Naive thymus-derived CD4-positive, alpha-beta T cell (primary cell): ENCODE results near the gene SUGCT. TPM values are rescaled to one million over a fixed set of nuclear protein-coding genes. Genes with fewer than 3 reads are reported as not detected.

Source experiments
- ATAC-seq: fragments of 150-1000 bp; cut with Tn5 transposase; 2 replicates; pipeline ENCODE4 v1.10.0; 2021; ENCODE audit warnings: mild to moderate bottlenecking, moderate library complexity
- CTCF ChIA-PET: fragments of 350-600 bp; sonication (Branson Sonifier 250); formaldehyde crosslinking; loops from one replicate; lab custom pipeline; 2021; ENCODE audit warnings: antibody characterized with exemption; lab: Charles Lee
- POLR2A ChIA-PET: fragments of 350-600 bp; sonication (Branson Sonifier 250); formaldehyde crosslinking; loops from one replicate; lab custom pipeline; 2021; ENCODE audit warnings: antibody characterized with exemption, inconsistent platforms; lab: Charles Lee
- DNase-seq, 9 donors: peaks; one replicate each; pipeline versions ENCODE4 v3.0.0 to v3.0.0-alpha.2; 2020 to 2022; ENCODE audit warnings: mixed read lengths in 1 of 9
- H3K27ac ChIP-seq: one replicate; pipeline ENCODE4 v1.7.0; 2013; ENCODE audit warnings: mild to moderate bottlenecking, low read depth, low read length, moderate library complexity
- H3K27me3 ChIP-seq, 2 donors: one replicate each; pipeline ENCODE4 v1.7.0; 2013; ENCODE audit warnings: low read length in 2 of 2, mild to moderate bottlenecking in 2 of 2, moderate library complexity in 2 of 2; ENCODE audit not compliant: control insufficient read depth in 2 of 2, insufficient read depth in 2 of 2
- H3K36me3 ChIP-seq, 3 experiments: 1 replicate in 2 of 3; 2 replicates in 1 of 3; pipeline ENCODE4 v1.7.0; 2013; ENCODE audit warnings: low read length in 3 of 3, mild to moderate bottlenecking in 3 of 3, moderate library complexity in 1 of 3; ENCODE audit not compliant: insufficient read depth in 3 of 3, control insufficient read depth in 2 of 3
- H3K4me1 ChIP-seq, 2 donors: one replicate each; pipeline ENCODE4 v1.7.0; 2013; ENCODE audit warnings: low read length in 2 of 2, mild to moderate bottlenecking in 2 of 2, moderate library complexity in 1 of 2; ENCODE audit not compliant: control insufficient read depth in 2 of 2, insufficient read depth in 2 of 2
- H3K4me3 ChIP-seq: 2 replicates; pipeline ENCODE4 v1.7.0; 2013; ENCODE audit warnings: mild to moderate bottlenecking, low read length
- H3K9me3 ChIP-seq, 3 experiments: 1 replicate in 2 of 3; 2 replicates in 1 of 3; pipeline ENCODE4 v1.7.0; 2013; ENCODE audit warnings: low read length in 3 of 3; ENCODE audit not compliant: control insufficient read depth in 2 of 3
- H3K27ac Mint-ChIP-seq, 9 donors: one replicate each; pipeline ENCODE4 v1.8.0; 2020 to 2022; ENCODE audit warnings: mixed read lengths in 9 of 9, mild to moderate bottlenecking in 8 of 9, moderate library complexity in 5 of 9, inconsistent platforms in 2 of 9
- H3K27me3 Mint-ChIP-seq, 5 donors: one replicate each; pipeline ENCODE4 v1.8.0; 2021 to 2022; ENCODE audit warnings: mixed read lengths in 5 of 5, mild to moderate bottlenecking in 1 of 5
- H3K36me3 Mint-ChIP-seq, 5 donors: one replicate each; pipeline ENCODE4 v1.8.0; 2020 to 2022; ENCODE audit warnings: mixed read lengths in 5 of 5, mild to moderate bottlenecking in 3 of 5, inconsistent platforms in 1 of 5
- H3K4me1 Mint-ChIP-seq, 7 donors: one replicate each; pipeline ENCODE4 v1.8.0; 2020 to 2022; ENCODE audit warnings: mixed read lengths in 7 of 7, mild to moderate bottlenecking in 3 of 7, inconsistent platforms in 1 of 7
- H3K4me3 Mint-ChIP-seq, 10 donors: one replicate each; pipeline ENCODE4 v1.8.0; 2020 to 2022; ENCODE audit warnings: mild to moderate bottlenecking in 10 of 10, mixed read lengths in 10 of 10, moderate library complexity in 6 of 10, inconsistent platforms in 2 of 10
- H3K9me3 Mint-ChIP-seq, 11 donors: one replicate each; pipeline ENCODE4 v1.8.0; 2020 to 2022; ENCODE audit warnings: mixed read lengths in 11 of 11, mild to moderate bottlenecking in 4 of 11, inconsistent platforms in 1 of 11, moderate library complexity in 1 of 11
- intact Hi-C, 2 donors: fragments of 100-400 bp; cut with micrococcal nuclease; formaldehyde crosslinking; loops; one replicate each; pipeline ENCODE4 v1.15.1; 2023
- polyA plus RNA-seq, 2 donors: library from polyadenylated mRNA; unstranded; fragments of 300-500 nt; fragmentation: Illumina TruSeq; gene quantifications; one replicate each; pipeline ENCODE4 v1.2.3, GENCODE V29; 2021
- total RNA-seq, 6 experiments: library from RNA in 5 of 6; stranded (reverse) in 5 of 6; gene quantifications; 1 replicate in 5 of 6; 2 replicates in 1 of 6; pipeline ENCODE4 v1.2.3 and lab custom pipeline; 2021 to 2026

SUGCT gene
- total and polyA plus RNA-seq, 7 experiments from 2014 or later, result 0.95 to 2.7 (median 2.2) TPM; not detected in 1

DNA sequence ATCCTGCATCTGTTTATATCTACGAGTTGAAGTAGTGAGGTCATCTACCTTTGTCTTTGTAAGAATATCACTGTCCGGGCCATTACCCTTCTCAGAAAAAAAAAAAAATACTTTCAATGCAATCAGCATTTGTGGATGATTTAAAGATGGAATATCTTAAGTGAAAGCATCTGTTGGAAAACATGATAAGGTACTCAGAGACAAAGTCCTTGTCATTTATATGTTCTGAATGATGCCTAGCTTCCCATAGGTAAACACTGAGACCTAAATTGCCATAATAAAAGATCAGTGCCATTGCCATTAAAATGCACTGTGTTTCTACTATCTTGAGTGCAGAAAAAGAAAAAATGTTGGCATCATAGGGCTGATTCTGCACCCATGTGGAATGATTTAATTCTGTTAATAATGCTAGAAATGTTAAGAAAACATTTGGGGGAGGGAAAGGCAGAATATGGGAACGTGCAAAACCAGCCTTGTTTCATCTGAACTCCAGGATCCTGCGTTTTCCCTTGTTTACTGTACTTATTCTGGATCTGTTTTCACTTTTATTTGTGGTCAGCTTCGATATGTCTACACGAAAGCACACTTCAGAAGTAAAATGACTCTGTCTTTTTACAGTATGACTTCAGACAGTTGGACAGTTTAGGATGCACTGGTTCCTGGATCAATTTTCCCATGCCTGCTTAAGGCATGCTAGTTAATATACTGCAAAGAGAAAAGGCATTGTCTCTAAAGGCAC, 669.8 kb downstream of the SUGCT start:
- H3K36me3 Mint-ChIP-seq, result no peaks in the 10 kb centered on the region
- Histone ChIP-seq H3K4me1 (no peaks in the 10 kb centered on the region), H3K36me3 (no peaks in the 10 kb centered on the region), H3K9me3 (no peaks in the 10 kb centered on the region), H3K27ac (no peak overlapping the region), H3K4me3 (no peak overlapping the region), H3K27me3 (no peaks in the 10 kb centered on the region)
- CTCF ChIA-PET, result no interaction called here
- POLR2A ChIA-PET, result no interaction called here
- H3K9me3 Mint-ChIP-seq, result peaks cover 0 to 3% (median 0%) of the 10 kb centered on the region in 11 donors
- no peak for ATAC-seq
- no peaks in the 10 kb centered on the region for H3K4me1 Mint-ChIP-seq
- intact Hi-C loops, result no loop called here
- no peak overlapping the region for H3K27ac Mint-ChIP-seq
- no peaks in the 10 kb centered on the region for H3K27me3 Mint-ChIP-seq
- no peak overlapping the region for H3K4me3 Mint-ChIP-seq
- no peak for DNase-seq

DNA sequence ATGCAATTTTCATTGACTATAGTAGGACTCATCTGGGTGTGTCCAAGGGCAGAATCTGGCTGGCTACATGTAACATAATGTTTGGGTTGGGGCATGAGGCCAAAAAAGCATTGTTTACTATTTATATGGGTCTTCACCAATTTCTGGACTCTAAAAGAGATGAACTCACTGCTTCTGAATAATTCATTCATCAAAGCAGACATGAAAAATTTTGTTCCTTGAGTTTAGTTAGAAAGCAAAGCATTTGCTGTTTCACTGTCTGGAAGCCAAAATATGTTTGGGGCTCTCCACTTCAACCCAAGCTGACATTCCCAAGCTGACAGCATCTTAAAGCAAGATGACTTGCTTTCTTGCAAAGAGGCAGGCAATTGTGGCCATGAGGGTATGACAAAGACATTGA, 670.6 kb downstream of the SUGCT start:
- peaks cover 0 to 3% (median 0%) of the 10 kb centered on the region in 11 donors for H3K9me3 Mint-ChIP-seq
- H3K4me3 Mint-ChIP-seq, result no peak overlapping the region
- CTCF ChIA-PET, result no interaction called here
- intact Hi-C loops, result no loop called here
- no peaks in the 10 kb centered on the region for H3K27me3 Mint-ChIP-seq
- Histone ChIP-seq H3K4me3 (no peak overlapping the region), H3K9me3 (no peaks in the 10 kb centered on the region), H3K27me3 (no peaks in the 10 kb centered on the region), H3K4me1 (no peaks in the 10 kb centered on the region), H3K27ac (no peak overlapping the region), H3K36me3 (no peaks in the 10 kb centered on the region)
- DNase-seq, result no peak
- ATAC-seq, result no peak
- POLR2A ChIA-PET, result interaction anchor here (0.8 kb wide), 1 partner anchor 284 kb away, joined by 3 read pairs; no protein-coding TSS in a partner anchor
- H3K36me3 Mint-ChIP-seq, result no peaks in the 10 kb centered on the region
- no peak overlapping the region for H3K27ac Mint-ChIP-seq
- H3K4me1 Mint-ChIP-seq, result no peaks in the 10 kb centered on the region

DNA sequence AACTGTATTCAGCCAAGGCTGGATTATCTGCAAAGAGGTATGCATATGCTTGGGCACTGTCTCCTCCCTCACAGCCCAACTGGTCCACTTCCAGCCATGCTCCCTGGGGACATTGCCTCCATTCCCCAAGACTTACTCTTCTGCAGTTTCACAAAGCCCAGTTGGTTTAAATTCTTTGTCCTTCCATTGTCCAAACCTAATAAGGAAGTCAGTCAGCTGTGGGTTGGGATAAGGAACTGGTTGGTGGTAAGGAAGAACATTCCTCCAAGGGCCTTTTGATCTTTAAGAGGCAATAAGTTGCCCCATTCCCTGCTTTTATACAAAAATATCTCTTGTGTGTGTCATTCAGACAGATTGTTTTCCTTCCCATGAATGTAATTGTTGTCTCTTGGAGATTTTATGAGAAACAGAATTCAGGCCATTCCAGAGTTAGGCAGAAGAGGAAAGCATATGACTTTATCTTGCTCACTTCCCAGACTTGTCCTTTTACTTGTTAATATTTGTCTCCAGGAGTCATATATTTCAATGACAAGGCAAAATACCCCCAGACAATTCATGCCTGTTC, 673.7 kb downstream of the SUGCT start:
- POLR2A ChIA-PET, result no interaction called here
- Mint-ChIP-seq H3K27ac (no peak overlapping the region), H3K36me3 (peaks cover 0 to 4% (median 0%) of the 10 kb centered on the region in 5 donors), H3K4me1 (no peaks in the 10 kb centered on the region), H3K4me3 (no peak overlapping the region), H3K27me3 (no peaks in the 10 kb centered on the region), H3K9me3 (peaks cover 5 to 27% (median 17%) of the 10 kb centered on the region in 11 donors)
- no peak overlapping the region for H3K27ac ChIP-seq
- no peaks in the 10 kb centered on the region for H3K27me3 ChIP-seq
- no peaks in the 10 kb centered on the region for H3K4me1 ChIP-seq
- H3K36me3 ChIP-seq, result no peaks in the 10 kb centered on the region
- H3K4me3 ChIP-seq, result no peak overlapping the region
- CTCF ChIA-PET, result no interaction called here
- no peak for ATAC-seq
- H3K9me3 ChIP-seq, result no peaks in the 10 kb centered on the region
- DNase-seq, result no peak
- intact Hi-C loops, result no loop called here

DNA sequence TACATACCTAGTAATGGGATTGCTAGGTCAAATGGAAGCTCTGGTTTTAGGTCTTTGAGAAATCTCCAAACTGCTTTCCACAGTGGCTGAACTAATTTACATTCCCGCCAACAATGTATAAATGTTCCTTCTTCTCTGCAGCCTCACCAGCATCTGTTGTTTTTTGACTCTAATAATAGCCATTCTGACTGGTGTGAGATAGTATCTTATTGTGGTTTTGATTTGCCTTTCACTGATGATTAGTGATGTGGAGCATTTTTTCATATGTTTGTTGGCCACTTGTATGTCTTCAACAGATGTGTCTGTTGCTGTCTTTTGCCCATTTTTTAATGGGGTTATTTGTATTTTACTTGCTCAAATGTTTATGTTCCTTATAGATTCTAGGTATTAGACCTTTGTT, 675.5 kb downstream of the SUGCT start:
- H3K36me3 Mint-ChIP-seq, result peaks cover 0 to 4% (median 0%) of the 10 kb centered on the region in 5 donors
- POLR2A ChIA-PET, result no interaction called here
- CTCF ChIA-PET, result no interaction called here
- Histone ChIP-seq H3K9me3 (no peaks in the 10 kb centered on the region), H3K27me3 (no peaks in the 10 kb centered on the region), H3K27ac (no peak overlapping the region), H3K36me3 (no peaks in the 10 kb centered on the region), H3K4me1 (no peaks in the 10 kb centered on the region), H3K4me3 (no peak overlapping the region)
- no peaks in the 10 kb centered on the region for H3K4me1 Mint-ChIP-seq
- no peak overlapping the region for H3K4me3 Mint-ChIP-seq
- H3K27ac Mint-ChIP-seq, result no peak overlapping the region
- intact Hi-C loops, result no loop called here
- DNase-seq (no peak), ATAC-seq (no peak)
- H3K27me3 Mint-ChIP-seq, result no peaks in the 10 kb centered on the region
- H3K9me3 Mint-ChIP-seq, result peaks cover 6 to 31% (median 17%) of the 10 kb centered on the region in 11 donors

DNA sequence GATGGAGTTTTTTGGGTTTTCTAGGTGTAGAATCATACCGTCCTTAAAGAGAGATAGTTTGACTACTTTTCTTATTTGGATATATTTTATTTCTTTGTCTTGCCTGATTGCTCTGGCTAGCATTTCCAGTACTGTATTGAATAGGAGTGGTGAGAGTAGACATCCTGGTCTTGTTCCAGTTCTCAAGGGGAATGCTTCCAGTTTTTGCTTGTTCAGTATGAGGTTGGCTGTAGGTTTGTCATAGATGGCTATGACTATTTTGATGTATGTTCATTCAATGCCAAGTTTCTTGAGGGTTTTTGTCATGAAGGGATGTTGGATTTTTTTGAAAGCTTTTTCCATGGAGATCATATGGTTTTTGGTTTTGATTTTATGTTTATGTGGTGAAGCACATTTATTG, 676.9 kb downstream of the SUGCT start:
- no peak for DNase-seq
- Mint-ChIP-seq H3K27ac (no peak overlapping the region), H3K9me3 (peaks cover 6 to 35% (median 17%) of the 10 kb centered on the region in 11 donors), H3K27me3 (no peaks in the 10 kb centered on the region), H3K4me3 (no peak overlapping the region), H3K36me3 (peaks cover 0 to 4% (median 0%) of the 10 kb centered on the region in 5 donors), H3K4me1 (no peaks in the 10 kb centered on the region)
- no peak overlapping the region for H3K4me3 ChIP-seq
- ATAC-seq, result no peak
- ChIA-PET CTCF (no interaction called here), POLR2A (no interaction called here)
- no peak overlapping the region for H3K27ac ChIP-seq
- no peaks in the 10 kb centered on the region for H3K36me3 ChIP-seq
- no peaks in the 10 kb centered on the region for H3K4me1 ChIP-seq
- no peaks in the 10 kb centered on the region for H3K27me3 ChIP-seq
- peaks cover 0 to 4% (median 0%) of the 10 kb centered on the region in 3 experiments for H3K9me3 ChIP-seq
- intact Hi-C loops, result no loop called here

DNA sequence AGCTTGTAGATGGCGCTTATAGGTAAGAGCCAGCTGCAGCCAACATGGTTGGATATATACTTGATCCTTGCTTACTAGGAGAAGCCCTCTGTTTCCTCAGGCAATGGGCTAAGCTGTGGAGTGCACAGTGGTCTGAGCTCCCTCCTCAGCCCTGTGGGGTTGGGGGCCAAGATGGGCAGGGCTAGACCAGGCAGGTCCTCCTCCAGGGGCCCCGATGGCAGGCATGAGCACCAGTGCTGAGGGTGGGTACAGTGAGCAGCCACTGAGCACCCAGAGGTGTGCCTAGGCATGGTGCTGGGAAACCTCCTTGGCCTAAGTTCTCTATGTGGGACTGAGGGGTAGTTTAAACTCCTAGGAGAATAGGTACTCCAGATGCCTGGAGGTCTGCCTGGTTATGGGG, 680.2 kb downstream of the SUGCT start:
- no peak overlapping the region for H3K4me3 Mint-ChIP-seq
- intact Hi-C loops, result no loop called here
- no peaks in the 10 kb centered on the region for H3K4me1 Mint-ChIP-seq
- H3K36me3 ChIP-seq, result no peaks in the 10 kb centered on the region
- DNase-seq, result no peak
- ATAC-seq, result no peak
- peaks cover 6 to 50% (median 21%) of the 10 kb centered on the region in 11 donors for H3K9me3 Mint-ChIP-seq
- peaks cover 0 to 9% (median 0%) of the 10 kb centered on the region in 5 donors for H3K36me3 Mint-ChIP-seq
- no peak overlapping the region for H3K4me3 ChIP-seq
- H3K27ac Mint-ChIP-seq, result no peak overlapping the region
- no peaks in the 10 kb centered on the region for H3K27me3 ChIP-seq
- H3K27me3 Mint-ChIP-seq, result no peaks in the 10 kb centered on the region
- ChIA-PET POLR2A (no interaction called here), CTCF (no interaction called here)
- H3K27ac ChIP-seq, result no peak overlapping the region
- no peaks in the 10 kb centered on the region for H3K4me1 ChIP-seq
- peaks cover 0 to 4% (median 0%) of the 10 kb centered on the region in 3 experiments for H3K9me3 ChIP-seq

DNA sequence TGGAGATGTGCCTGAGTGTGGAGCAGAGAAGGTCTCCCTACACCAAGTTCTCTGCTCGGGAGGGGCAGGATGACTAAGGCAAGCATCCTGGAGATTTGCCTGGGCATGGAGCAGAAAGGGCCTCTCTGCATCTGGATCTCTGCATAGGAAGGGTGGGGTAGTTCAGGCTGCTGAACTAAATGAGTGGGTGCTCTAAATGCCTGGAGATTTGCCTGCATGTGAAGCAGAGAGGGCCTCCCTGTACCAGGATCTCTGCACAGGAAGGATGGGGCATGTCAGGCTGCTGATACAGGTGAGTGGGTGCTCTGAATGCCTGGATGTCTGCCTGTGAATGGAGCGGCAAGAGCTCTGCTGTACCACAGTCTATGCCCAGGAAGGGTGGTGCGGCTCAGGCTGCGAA, 680.7 kb downstream of the SUGCT start:
- no peaks in the 10 kb centered on the region for H3K4me1 ChIP-seq
- no peak overlapping the region for H3K27ac ChIP-seq
- H3K27me3 Mint-ChIP-seq, result no peaks in the 10 kb centered on the region
- ChIA-PET POLR2A (no interaction called here), CTCF (no interaction called here)
- intact Hi-C loops, result no loop called here
- peaks cover 0 to 9% (median 0%) of the 10 kb centered on the region in 5 donors for H3K36me3 Mint-ChIP-seq
- no peak overlapping the region for H3K4me3 Mint-ChIP-seq
- no peak overlapping the region for H3K4me3 ChIP-seq
- no peaks in the 10 kb centered on the region for H3K36me3 ChIP-seq
- no peak for DNase-seq
- no peaks in the 10 kb centered on the region for H3K27me3 ChIP-seq
- H3K9me3 Mint-ChIP-seq, result peaks cover 6 to 50% (median 20%) of the 10 kb centered on the region in 11 donors
- no peak overlapping the region for H3K27ac Mint-ChIP-seq
- no peak for ATAC-seq
- peaks cover 0 to 4% (median 0%) of the 10 kb centered on the region in 3 experiments for H3K9me3 ChIP-seq
- H3K4me1 Mint-ChIP-seq, result no peaks in the 10 kb centered on the region
